HG02970 (cell line): ENCODE data around the gene IKZF3.
"Not testable (repeated sequence)": the region's sequence is repeated elsewhere in the genome, so short reads cannot be mapped to it uniquely, and the experiment has no call there.

Experiments used
- ATAC-seq: cut with Tn5 transposase; IDR thresholded peaks from one replicate; pipeline ENCODE4 v1.9.1; 2021; ENCODE audit warnings: mild to moderate bottlenecking, moderate library complexity, moderate number of reproducible peaks; ENCODE audit not compliant: unreplicated experiment, low FRiP score

Gene IKZF3

DNA sequence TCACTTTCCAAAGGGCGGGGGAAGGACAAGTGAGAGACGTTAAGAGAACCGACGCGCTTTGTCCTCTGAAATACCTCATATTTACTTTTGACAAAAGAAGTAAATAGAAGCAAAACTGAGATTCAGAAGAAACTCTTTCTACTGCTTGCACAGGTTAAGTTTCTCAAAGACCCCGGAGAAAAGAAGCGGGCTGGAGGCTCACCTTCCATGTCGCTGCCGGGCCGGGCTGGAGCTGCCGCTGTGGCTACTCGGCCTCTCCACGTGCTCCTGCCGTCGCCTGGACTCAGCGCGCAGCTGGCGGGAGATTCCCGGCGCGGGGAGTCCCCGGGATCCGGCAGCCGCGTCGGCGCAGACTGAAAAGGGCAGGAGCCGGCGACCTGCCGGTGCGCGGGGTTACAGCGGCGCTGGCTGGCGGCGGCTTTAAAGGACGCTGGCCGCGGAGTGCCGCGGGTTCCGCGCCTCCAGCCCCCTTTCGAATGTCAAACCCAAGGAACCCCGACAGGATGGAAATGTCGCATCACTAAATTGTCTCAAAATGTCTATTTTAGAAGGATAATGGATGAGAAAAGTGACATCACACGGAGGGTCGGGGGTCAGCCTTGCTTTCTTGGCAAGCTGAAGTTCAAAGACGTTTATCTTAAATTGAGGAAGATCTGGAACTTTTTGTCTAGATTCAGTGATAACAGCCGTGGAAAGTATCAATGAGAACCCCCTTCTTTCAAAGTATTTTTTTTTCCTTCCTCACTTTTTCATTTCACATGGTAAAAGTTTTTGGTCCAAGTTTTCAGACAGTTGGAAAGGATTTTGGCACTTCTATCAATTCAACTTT lies at the start of gene IKZF3:
Gene IKZF3, minus strand, starts transcription at position 395 of the 829 bp plus-strand sequence. Its CDS starts 186 bp downstream, at position 209.
- ATAC-seq, result peak; percentile 53

DNA sequence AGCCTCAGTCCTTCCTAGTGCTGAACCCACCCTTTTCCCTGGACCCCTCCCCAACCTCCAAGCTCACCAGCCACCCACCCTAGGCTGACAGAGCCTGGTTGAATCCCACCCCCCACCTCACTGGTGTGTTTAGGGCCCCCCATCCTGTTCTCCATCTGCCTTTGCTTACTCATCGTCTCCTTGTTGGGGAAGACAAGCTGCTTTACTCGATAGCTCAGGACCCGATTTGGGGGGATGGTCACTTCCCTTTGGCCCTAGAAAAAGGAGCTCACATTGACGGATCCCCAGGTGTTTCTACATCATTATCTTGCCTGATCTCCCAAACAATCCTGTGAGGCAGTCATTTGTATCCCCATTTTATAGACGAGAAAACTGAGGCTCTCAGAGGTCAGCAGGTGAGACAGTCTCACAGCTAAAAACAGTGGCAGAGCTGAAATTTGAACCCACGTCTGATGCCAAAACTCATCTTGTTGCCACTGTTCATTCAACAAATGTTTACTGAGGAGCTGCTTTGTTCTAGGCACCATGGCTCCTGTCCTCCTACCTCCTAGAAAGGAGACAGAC lies 44.8 kb upstream of the IKZF3 start:
- no peak for ATAC-seq

DNA sequence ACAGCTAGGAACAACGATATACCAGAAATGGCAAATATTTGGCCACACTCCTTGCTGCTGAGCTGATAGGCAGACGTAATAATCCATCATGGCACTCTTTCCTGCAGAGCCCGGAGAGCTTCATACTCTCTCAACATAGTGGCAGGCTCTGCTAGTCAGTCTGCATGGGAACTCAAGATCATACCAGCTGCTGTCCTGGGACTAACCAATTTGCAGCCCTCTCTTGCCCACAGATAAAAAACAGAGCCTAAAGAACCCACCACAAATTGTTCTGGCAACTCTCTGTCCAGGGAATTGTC lies 40.8 kb upstream of the IKZF3 start:
- no peak for ATAC-seq

DNA sequence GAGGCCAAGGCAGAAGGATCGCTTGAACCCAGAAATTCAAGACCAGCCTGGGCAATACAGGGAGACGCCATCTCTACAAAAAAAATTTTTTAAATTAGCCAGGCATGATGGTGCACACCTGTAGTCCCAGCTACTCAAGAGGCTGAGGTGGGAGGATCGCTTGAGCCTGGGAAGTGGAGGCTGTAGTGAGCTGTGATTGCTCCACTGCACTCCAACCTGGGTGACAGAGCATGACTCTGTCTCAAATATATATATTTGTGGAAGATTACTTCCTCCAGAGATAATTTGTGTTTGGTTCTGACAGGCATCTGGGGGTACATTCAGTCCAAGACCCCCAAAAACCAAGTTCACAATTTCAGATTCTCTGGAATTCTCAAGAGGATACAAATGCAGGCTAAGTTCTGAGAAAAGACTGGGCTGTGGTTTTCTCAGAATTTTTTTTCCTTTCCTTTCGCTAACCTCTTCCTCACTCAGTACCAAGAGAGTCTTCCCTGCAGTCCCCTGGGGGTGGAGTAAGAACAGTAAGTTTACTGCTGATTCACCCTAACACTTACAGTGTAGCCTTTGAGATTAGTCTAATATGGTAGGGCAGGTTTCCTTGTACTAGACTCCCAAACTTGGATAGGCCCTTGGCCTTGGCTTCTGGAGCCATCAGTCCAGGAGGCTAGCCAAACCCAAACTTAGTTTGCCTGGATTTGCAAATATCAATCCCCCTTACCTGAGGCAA lies 39.2 kb upstream of the IKZF3 start:
- no peak for ATAC-seq

DNA sequence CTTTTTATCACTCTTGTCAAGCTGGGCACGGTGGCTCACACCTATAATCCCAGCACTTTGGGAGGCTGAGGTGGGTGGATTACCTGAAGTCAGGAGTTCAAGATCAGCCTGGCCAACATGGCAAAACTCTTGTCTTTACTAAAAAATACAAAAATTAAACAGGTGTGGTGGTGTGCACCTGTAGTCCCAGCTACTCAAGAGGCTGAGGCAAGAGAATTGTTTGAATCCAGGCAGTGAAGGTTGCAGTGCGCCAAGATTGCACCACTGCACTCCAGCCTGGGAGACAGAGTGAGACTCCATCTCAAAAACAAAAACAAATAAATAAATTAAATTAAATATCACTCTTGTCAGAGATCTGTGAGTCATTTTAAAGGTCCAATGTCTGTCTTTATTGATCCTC lies 37.9 kb upstream of the IKZF3 start:
- ATAC-seq, result not testable (repeated sequence)

DNA sequence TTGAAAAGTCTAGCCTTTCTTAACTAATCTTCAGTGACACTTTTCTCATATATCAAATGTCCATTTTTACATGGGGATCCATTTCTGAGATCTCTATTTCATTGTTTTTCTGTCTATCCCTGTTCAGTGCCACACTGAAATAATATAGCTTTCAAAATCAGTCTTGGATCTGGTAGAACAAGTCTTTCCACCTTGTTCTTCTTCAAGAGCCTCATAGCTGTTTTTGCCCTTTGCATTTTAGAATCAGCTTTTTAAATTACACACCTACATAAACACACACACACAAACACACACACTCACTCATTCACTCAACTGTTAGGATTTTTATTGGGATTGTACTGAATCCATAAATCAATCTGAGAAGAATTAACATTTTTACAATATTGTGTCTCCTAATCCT lies 35.1 kb upstream of the IKZF3 start:
- no peak for ATAC-seq

DNA sequence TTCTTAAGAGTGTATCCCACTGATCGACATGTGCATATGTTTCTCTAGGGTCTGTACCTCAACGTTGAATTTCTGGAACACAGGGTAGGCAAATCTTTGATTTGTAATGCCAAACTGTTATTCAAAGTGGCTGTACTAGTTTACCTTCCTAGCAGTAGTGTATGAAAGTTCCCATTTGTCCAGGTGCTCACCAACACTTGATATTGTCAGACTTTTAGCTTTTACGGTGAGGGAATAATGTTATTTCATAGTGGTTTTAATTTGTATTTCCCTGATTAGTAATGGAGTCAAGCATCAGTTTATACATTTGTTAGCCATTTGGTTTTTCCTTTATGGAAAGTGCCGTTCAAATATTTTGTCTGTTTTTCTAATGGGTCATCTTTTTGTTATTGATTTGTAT lies 34.0 kb upstream of the IKZF3 start:
- no peak for ATAC-seq

DNA sequence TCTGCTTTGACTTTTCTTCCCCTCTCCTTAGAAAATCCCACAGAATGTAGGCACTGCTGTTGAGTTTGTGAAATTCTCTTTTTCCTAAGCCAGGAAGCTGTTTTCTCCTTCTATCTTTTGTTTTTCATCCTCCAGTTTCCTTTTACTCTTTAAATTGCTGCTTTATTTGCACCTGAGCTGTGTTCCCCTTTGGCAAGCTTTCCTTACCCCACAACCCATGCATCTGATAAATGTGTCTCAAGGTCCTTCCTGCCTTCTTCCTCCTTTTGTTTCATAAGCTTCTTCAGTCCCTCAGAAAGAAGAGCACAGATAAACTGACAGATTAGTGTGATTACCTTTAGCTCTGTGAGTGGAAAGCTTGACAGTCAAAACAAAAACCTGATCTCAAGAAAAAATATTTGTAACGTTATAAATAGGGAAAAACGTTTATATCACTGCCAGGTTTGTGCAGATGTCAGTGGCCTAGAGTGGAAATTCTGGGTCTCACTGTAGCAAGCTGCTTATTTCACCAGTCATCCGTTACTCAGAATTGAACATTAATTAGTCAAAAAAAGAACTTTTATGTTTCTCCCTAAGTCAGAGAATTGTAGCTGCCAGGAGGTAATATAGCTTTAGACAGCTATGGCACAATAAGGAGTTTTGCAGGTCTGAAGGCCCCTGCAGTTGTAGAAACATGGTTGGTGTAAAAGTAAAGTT lies 30.7 kb upstream of the IKZF3 start:
- no peak for ATAC-seq

DNA sequence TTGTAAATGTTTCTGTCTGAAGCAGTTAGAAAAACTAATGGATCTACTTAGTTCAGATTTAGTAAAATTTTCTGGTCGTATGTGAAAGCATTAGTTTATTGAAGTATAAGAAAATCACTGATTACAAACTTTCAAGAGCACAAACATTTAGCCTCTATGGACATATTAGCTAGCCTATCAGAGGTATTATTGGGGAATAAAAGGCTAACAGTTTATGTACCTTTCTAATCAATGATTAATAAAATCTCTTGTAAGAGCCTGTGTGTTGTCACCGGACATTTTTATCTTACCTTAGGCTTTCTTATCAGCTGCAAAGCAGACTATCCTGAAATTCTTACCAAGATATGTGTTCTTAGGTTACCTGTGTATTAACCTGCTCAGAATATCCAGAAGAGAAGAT lies 25.1 kb upstream of the IKZF3 start:
- ATAC-seq, result no peak

DNA sequence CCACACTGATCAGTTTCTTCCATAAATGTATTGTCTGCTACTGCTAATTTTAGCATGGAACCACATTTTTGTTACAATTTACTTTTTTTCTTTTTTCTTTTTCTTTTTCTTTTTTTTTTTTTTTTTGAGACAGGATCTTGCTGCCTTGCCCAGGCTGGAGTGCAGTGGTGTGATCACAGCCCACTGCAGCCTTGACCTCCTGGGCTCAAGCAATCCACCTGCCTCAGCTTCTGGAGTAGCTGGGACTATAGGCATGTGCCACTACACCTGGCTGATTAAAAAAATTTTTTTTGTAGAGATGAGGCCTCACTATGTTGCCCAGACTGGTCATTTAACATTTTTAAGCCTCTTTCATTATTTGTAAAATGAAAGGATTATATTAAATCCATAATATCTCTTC lies 23.0 kb upstream of the IKZF3 start:
- no peak for ATAC-seq

DNA sequence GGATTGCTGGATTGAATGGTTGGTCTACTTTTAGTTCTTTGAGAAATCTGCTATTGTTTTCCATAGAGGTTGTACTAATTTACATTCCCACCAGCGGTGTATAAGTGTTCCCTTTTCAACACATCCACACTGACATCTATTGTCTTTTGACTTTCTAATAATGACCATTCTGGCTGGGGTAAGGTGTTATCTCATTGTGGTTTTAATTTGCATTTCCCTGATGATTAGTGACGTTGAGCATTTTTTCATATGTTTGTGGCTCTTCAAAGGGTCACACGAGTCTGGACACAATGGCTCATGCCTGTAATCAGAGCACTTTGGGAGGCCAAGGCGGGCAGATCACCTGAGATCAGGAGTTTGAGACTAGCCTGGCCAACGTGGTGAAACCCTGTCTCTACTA lies 22.0 kb upstream of the IKZF3 start:
- ATAC-seq, result not testable (repeated sequence)

DNA sequence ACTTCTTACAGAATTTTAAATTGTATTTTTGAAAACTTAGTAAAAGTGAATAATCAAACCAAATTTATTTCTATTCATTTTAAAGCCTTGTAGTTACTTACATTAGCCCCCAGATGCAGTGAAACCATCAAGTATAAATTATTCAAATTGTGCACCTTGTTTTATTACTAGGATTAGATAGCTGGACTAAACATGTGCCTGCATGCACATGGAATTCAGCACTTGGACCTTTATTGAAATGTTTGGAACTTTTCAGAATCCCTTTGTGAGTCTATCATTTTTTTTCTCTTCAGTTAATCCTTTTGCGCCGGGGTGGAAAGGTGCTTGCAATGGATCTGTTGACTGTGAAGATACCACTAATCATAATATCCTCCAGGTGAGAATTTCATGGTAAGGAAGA lies 8.6 kb upstream of the IKZF3 start:
- no peak for ATAC-seq

DNA sequence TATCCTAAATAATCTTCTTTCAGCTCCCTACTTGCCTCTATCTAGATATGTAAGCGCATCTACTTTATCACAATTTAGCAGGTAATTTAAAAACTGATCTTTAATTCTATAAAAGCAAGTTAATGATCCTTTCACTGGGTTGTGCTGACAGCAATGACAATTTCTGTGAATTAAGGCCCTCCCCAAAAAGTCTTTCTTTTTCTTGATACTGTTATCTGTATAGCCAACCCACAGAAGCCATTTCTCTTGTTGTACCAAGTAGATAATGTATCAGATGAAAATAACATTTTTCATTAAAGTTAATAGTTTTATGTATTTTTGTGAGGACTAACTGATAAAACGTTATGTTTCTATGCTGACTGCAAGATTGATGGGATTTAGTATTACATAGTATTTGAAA lies 7.7 kb upstream of the IKZF3 start:
- ATAC-seq, result no peak

DNA sequence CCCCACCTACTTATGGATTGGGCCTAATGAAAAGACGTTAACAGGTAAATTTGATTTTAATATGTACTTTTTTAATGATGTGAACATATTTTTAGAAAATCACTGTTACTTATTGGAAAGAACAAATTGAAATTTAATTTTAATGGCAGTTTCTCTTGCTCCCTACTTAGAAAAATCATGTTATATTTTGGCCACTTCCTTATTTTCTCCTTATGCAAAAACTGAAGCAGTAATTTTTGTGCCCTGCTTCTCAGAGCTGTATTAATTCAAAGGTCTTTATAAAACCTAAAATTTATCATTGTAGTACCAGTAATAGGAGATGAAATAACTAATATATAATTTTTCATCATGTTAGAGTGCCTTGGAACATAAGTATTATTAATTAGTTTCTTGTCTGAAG lies 6.7 kb upstream of the IKZF3 start:
- no peak for ATAC-seq

DNA sequence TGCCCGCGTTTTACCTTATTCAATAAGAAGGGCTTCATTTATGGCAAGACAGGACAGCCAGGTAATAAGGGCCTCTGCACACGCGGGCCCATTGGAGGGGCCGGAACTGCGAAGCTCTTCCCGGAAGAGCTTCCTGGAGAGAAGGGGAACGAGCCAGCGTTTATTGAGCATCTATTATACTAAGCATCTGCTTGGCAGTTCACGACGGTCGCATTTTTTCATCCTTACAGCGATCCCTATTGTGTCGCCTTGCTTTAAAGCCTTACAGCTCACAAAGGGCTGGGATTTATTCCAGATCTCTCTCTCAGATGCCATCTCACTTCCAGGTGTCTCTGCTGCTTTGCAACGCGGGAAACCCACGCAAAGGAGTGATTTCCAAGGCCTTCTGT lies 4.4 kb upstream of the IKZF3 start:
- no peak for ATAC-seq

DNA sequence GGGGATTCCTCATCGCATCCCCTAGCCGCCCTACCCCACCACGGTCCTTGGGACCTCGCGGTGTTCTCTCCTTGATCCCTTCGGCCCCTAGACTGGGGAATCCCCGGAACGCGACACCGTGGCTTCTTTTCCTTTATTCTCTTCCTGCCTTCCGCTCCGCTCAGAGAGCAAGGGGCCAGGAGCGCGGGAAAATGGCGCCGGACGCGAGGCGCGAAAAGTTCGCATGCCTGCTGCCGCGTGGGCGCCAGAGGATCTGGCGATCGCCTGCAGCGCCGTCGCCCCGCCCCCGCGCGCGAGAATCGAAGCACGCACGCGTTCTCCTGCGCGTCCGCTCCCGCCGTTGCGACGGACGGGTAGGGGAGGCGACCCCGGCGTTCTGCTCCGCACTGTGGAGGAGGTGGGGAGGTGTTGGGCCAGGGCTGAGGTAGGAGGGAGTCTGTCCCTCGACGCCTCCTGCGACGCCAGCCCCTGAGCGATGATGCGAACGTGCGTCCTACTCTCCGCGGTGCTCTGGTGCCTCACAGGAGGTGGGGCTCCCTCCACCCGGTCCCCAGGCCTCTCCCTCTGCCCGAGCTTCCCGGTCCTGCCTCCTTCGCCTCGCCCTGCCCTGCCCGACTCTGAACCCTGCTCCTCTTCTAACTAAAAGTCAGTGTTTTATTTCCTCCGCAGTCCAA lies 3.9 kb upstream of the IKZF3 start, which contains the start of gene ZPBP2:
Gene ZPBP2, plus strand, starts transcription at position 323 of the 674 bp plus-strand sequence. Its CDS starts 153 bp downstream, at position 476.
- peak; percentile 18 for ATAC-seq

DNA sequence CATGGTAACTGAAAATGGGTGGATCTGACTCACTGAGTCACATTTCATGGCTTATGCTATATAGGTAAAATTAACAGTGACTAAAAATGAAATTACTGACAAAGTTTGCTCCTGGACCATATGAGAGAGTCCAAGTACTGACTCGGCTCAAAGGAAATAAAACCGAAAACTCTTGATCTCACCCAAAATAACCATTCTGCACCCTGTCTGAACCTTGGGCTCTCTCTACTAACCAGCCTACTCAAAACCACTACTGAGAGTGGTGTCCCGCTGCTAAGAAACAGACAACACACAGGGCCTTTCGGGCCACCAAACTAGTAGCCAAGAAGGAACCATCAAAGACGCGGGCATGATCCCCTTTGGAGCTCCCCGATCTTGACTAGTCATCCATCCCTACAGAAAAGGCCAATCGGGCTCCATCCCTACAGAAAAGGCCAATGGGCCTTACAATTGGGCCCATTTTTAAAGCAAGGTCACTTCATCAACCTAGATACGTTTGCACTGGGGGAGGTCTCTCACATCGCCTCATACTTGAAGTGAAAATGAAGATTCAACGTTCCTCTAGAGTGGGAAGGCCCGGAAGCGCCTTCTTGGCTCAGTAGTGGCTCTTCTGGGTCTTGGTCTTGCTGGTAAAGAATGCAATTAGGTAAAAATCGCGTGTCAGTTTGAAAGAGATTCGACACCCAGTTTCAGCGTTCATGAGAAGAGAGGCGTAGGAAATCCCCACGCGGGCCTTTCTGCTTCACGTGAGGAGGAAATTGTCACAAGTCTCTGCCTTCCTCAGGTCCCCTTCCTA lies 3.2 kb upstream of the IKZF3 start:
- peak; percentile 42 for ATAC-seq

DNA sequence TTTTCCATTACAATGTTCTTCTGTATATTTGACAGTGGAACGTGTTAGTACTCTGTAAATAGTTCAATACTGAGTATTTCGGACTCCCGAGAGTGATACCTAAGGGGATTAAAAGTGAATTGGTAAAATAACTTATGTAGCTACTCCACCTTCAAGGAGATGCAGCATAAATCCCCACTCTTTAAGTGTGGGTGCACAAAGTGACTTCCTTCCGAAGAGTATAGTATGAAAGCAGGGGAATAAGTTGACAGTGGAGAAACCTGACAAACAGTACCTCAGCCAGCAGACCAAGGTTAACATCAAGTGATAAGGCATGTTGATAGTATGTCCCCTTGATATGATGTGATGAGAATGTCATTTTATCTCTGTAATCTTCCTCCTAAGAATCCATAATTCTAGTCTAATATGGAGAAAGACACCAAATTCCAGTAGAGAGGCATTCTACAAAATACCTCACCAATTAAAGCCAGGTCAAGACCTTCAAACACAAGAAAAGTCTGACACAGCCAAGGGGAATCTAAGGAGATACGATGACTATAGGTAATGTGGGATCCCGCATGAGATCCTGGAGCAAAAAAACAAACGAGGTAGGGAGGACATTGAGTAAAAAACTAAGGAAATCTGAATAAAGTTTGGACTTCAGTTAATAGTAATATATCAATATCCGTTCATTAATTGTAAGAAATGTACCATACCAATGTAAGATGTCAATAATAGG lies 2.1 kb upstream of the IKZF3 start:
- no peak for ATAC-seq

DNA sequence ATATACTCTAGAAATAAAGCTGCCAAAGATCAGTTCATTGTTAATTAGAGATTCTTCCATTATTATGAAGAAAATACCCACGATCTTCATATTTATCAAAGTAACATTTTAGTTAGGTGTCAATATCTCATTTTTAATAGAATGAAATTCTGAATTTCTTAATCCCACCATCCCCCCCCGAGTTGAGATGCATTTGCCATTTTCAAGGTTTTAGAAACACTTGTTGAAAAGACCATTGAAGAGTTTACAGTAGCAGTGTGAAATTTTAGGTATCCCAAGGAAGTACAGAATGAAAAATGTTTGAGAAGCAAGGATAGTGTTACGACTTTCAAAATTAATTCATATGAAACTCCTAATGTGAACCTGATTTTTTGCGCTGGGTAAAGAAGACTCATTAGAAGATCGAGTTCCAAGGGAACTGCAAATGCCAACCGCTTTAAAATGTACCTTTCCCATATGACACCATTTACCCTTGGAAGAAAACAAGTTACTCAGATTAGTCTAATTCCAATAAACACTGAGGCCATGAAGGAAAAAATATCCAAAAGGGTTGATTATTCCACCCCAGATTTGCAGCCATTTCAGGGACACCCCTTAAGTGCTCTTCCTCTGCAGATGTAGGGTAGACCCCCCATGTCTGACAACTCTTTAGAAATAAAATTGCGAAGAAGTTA lies 731 bp downstream of the IKZF3 start:
- no peak for ATAC-seq
